HEK293 (cell line): ENCODE data around the gene PAF1.
A peak's percentile ranks its signal among the peaks of the same experiment; 100 is the strongest.

Experiments used
- GFI1B ChIP-seq: fragments of 450-650 bp; formaldehyde crosslinking; IDR thresholded peaks from 2 replicates; pipeline ENCODE4 v1.5.1; 2016; ENCODE audit warnings: missing biosample characterization, missing genetic modification characterization
- GLI2 ChIP-seq: fragments of 450-650 bp; formaldehyde crosslinking; IDR thresholded peaks from 2 replicates; pipeline ENCODE4; 2017; ENCODE audit warnings: missing biosample characterization, missing genetic modification characterization, low read depth, borderline replicate concordance
- KLF1 ChIP-seq: fragments of 450-650 bp; formaldehyde crosslinking; IDR thresholded peaks from 2 replicates; pipeline ENCODE4 v1.5.1; 2016; ENCODE audit warnings: missing biosample characterization, missing genetic modification characterization
- KLF7 ChIP-seq: fragments of 450-650 bp; formaldehyde crosslinking; IDR thresholded peaks from 2 replicates; pipeline ENCODE4 v1.5.1; 2016; ENCODE audit warnings: missing biosample characterization, missing genetic modification characterization, borderline replicate concordance
- MEIS1 ChIP-seq: sonication (generic); formaldehyde crosslinking; IDR thresholded peaks from 2 replicates; pipeline ENCODE4 v1.8.1; 2022; ENCODE audit warnings: missing genetic modification reagents, mild to moderate bottlenecking, borderline replicate concordance
- WT1 ChIP-seq: fragments of 450-650 bp; formaldehyde crosslinking; IDR thresholded peaks from 2 replicates; pipeline ENCODE4 v1.5.1; 2016; ENCODE audit warnings: missing biosample characterization, missing genetic modification characterization
- ZBTB1 ChIP-seq: fragments of 450-650 bp; formaldehyde crosslinking; IDR thresholded peaks from 2 replicates; pipeline ENCODE4 v1.5.1; 2016; ENCODE audit warnings: missing biosample characterization, missing genetic modification characterization
- ZBTB7A ChIP-seq: fragments of 450-650 bp; formaldehyde crosslinking; IDR thresholded peaks from 2 replicates; pipeline ENCODE4 v1.5.1; 2016; ENCODE audit warnings: low read depth, missing biosample characterization, missing genetic modification characterization
- ZEB2 ChIP-seq: fragments of 450-650 bp; formaldehyde crosslinking; IDR thresholded peaks from 2 replicates; pipeline ENCODE4 v1.5.1; 2016; ENCODE audit warnings: missing biosample characterization, missing genetic modification characterization
- ZNF16 ChIP-seq: fragments of 450-650 bp; formaldehyde crosslinking; IDR thresholded peaks from 2 replicates; pipeline ENCODE4 v1.5.1; 2016; ENCODE audit warnings: low read depth, missing biosample characterization, missing genetic modification characterization
- ZNF169 ChIP-seq: fragments of 450-650 bp; formaldehyde crosslinking; IDR thresholded peaks from 2 replicates; pipeline ENCODE4 v1.5.1; 2016; ENCODE audit warnings: missing biosample characterization, missing genetic modification characterization
- ZNF214 ChIP-seq: fragments of 450-650 bp; formaldehyde crosslinking; IDR thresholded peaks from 2 replicates; pipeline ENCODE4 v1.5.1; 2017; ENCODE audit warnings: missing biosample characterization, mild to moderate bottlenecking, missing genetic modification characterization, borderline replicate concordance
- ZNF24 ChIP-seq: fragments of 450-650 bp; formaldehyde crosslinking; IDR thresholded peaks from 2 replicates; pipeline ENCODE4 v1.5.1; 2016; ENCODE audit warnings: missing biosample characterization, missing genetic modification characterization
- ZNF311 ChIP-seq: fragments of 450-650 bp; formaldehyde crosslinking; IDR thresholded peaks from 2 replicates; pipeline ENCODE4 v1.5.1; 2017; ENCODE audit warnings: missing biosample characterization, missing genetic modification characterization, borderline replicate concordance
- ZNF426 ChIP-seq: fragments of 450-650 bp; formaldehyde crosslinking; IDR thresholded peaks from 2 replicates; pipeline ENCODE4 v1.5.1; 2017; ENCODE audit warnings: missing biosample characterization, missing genetic modification characterization, mild to moderate bottlenecking, inconsistent platforms, moderate library complexity
- ZNF433 ChIP-seq: fragments of 450-650 bp; formaldehyde crosslinking; IDR thresholded peaks from 2 replicates; pipeline ENCODE4 v1.5.1; 2016; ENCODE audit warnings: missing biosample characterization, missing genetic modification characterization, low read depth
- ZNF510 ChIP-seq: fragments of 450-650 bp; formaldehyde crosslinking; IDR thresholded peaks from 2 replicates; pipeline ENCODE4 v1.5.1; 2018; ENCODE audit warnings: mild to moderate bottlenecking, missing genetic modification characterization, missing biosample characterization; ENCODE audit not compliant: insufficient replicate concordance
- ZNF514 ChIP-seq: fragments of 450-650 bp; formaldehyde crosslinking; IDR thresholded peaks from 2 replicates; pipeline ENCODE4 v1.5.1; 2016; ENCODE audit warnings: missing biosample characterization, missing genetic modification characterization
- ZNF544 ChIP-seq: fragments of 450-650 bp; formaldehyde crosslinking; IDR thresholded peaks from 2 replicates; pipeline ENCODE4 v1.5.0; 2017; ENCODE audit warnings: missing biosample characterization, missing genetic modification characterization
- ZNF549 ChIP-seq: fragments of 450-650 bp; IDR thresholded peaks from 2 replicates; pipeline ENCODE4 v1.5.1; 2018; ENCODE audit warnings: missing biosample characterization, missing genetic modification characterization, mild to moderate bottlenecking, inconsistent platforms, moderate library complexity
- ZNF664 ChIP-seq: fragments of 450-650 bp; formaldehyde crosslinking; IDR thresholded peaks from 2 replicates; pipeline ENCODE4 v1.5.1; 2016; ENCODE audit warnings: missing biosample characterization, missing genetic modification characterization
- ZNF701 ChIP-seq: fragments of 450-650 bp; formaldehyde crosslinking; IDR thresholded peaks from 2 replicates; pipeline ENCODE4 v1.5.1; 2016; ENCODE audit warnings: missing biosample characterization, missing genetic modification characterization
- ZNF830 ChIP-seq: fragments of 450-650 bp; IDR thresholded peaks from 2 replicates; pipeline ENCODE4 v1.5.0; 2018; ENCODE audit warnings: missing biosample characterization, missing genetic modification characterization, low read depth, mild to moderate bottlenecking, moderate library complexity
- ZNF843 ChIP-seq: fragments of 450-650 bp; formaldehyde crosslinking; IDR thresholded peaks from 2 replicates; pipeline ENCODE4 v1.5.1; 2016; ENCODE audit warnings: missing biosample characterization, missing genetic modification characterization
- TF ChIP-seq, protein P1 (sequence below): fragments of 450-650 bp; formaldehyde crosslinking; IDR thresholded peaks from 2 replicates; pipeline ENCODE4 v1.5.1; 2017; ENCODE audit warnings: missing biosample characterization, missing genetic modification characterization
- TF ChIP-seq, protein P2 (sequence below): fragments of 450-650 bp; formaldehyde crosslinking; IDR thresholded peaks from 2 replicates; pipeline ENCODE4 v1.5.1; 2016; ENCODE audit warnings: missing biosample characterization, missing genetic modification characterization
- TF ChIP-seq, protein P3 (sequence below): IDR thresholded peaks from 2 replicates; pipeline ENCODE4 v1.6.1; 2011; ENCODE audit warnings: mild to moderate bottlenecking, low read depth, low read length, borderline replicate concordance
- TF ChIP-seq, protein P4 (sequence below): fragments of 450-650 bp; formaldehyde crosslinking; IDR thresholded peaks from 2 replicates; pipeline ENCODE4 v1.5.1; 2016; ENCODE audit warnings: missing biosample characterization, missing genetic modification characterization
- TF ChIP-seq, protein P5 (sequence below): fragments of 450-650 bp; formaldehyde crosslinking; IDR thresholded peaks from 2 replicates; pipeline ENCODE4 v1.5.1; 2016; ENCODE audit warnings: missing biosample characterization, missing genetic modification characterization, low read depth
- TF ChIP-seq, protein P6 (sequence below): fragments of 450-650 bp; formaldehyde crosslinking; IDR thresholded peaks from 2 replicates; pipeline ENCODE4 v1.5.1; 2017; ENCODE audit warnings: missing biosample characterization, missing genetic modification characterization
- TF ChIP-seq, protein P7 (sequence below): fragments of 450-650 bp; formaldehyde crosslinking; IDR thresholded peaks from 2 replicates; pipeline ENCODE4 v1.5.1; 2017; ENCODE audit warnings: missing biosample characterization, missing genetic modification characterization

Gene PAF1

DNA sequence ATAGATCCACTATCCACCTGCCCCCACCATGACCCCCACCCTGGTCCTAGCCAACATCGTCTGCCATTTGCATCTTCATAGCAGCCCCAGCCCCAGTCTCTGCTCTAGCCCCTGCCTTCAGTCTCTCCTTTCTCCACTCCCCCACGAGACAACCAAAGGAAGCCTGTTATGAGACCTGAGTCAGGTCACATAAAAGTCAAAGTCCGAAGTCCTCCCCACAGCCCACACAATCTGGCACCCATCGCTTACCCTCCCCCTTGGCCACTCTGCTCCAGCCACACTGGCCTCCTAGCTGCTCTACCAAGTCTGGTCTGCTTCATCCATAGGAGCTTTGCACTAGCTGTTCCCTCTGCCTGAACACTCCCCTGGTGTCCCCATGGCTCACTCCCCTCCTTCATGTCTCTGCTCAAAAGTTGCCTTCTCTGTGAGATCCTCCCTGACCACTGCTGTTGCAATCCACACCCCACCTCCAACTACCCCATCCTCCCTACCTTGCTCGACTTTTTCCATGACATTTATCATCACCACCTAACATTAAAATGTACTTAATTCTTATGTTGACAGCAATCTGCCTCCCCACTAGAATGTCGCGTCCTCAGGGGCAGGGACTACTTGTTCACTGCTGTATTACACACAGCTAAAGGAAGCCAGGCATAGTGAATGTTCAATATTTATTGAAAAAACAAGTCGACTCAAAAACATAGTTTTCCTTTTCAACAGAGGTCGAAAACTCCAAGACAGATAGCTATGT is 20.4 kb upstream of the PAF1 start (continued):
- TF ChIP-seq, protein P1, sequence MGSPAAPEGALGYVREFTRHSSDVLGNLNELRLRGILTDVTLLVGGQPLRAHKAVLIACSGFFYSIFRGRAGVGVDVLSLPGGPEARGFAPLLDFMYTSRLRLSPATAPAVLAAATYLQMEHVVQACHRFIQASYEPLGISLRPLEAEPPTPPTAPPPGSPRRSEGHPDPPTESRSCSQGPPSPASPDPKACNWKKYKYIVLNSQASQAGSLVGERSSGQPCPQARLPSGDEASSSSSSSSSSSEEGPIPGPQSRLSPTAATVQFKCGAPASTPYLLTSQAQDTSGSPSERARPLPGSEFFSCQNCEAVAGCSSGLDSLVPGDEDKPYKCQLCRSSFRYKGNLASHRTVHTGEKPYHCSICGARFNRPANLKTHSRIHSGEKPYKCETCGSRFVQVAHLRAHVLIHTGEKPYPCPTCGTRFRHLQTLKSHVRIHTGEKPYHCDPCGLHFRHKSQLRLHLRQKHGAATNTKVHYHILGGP (tag by site-specific recombination) = no peak
- TF ChIP-seq ZNF549 (tag by site-specific recombination) (no peak), ZNF426 (tag by site-specific recombination) (no peak), GLI2 (tag by site-specific recombination) (no peak), ZNF843 (tag by site-specific recombination) (no peak), ZNF311 (tag by site-specific recombination) (no peak; the same call in 1 of the 2 replicates), WT1 (tag by site-specific recombination) (peak; percentile 84), ZNF214 (tag by site-specific recombination) (no peak), ZNF544 (no peak), ZNF510 (tag by site-specific recombination) (no peak), ZNF433 (tag by site-specific recombination) (no peak), ZEB2 (tag by site-specific recombination) (no peak), GFI1B (no peak), ZNF514 (no peak), ZBTB7A (tag by site-specific recombination) (0 out of 2 replicates have a peak, but pooled peaks have one; percentile 5), ZNF664 (tag by site-specific recombination) (no peak), ZNF169 (tag by site-specific recombination) (no peak; the same call in 1 of the 2 replicates), MEIS1 (CRISPR knock-in tag) (no peak), ZNF16 (no peak), KLF7 (tag by site-specific recombination) (no peak), KLF1 (tag by site-specific recombination) (no peak), ZNF24 (no peak), ZNF701 (tag by site-specific recombination) (no peak), ZBTB1 (no peak), ZNF830 (tag by site-specific recombination) (no peak)
- TF ChIP-seq, protein P2, sequence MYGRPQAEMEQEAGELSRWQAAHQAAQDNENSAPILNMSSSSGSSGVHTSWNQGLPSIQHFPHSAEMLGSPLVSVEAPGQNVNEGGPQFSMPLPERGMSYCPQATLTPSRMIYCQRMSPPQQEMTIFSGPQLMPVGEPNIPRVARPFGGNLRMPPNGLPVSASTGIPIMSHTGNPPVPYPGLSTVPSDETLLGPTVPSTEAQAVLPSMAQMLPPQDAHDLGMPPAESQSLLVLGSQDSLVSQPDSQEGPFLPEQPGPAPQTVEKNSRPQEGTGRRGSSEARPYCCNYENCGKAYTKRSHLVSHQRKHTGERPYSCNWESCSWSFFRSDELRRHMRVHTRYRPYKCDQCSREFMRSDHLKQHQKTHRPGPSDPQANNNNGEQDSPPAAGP = no peak
- TF ChIP-seq, protein P3, sequence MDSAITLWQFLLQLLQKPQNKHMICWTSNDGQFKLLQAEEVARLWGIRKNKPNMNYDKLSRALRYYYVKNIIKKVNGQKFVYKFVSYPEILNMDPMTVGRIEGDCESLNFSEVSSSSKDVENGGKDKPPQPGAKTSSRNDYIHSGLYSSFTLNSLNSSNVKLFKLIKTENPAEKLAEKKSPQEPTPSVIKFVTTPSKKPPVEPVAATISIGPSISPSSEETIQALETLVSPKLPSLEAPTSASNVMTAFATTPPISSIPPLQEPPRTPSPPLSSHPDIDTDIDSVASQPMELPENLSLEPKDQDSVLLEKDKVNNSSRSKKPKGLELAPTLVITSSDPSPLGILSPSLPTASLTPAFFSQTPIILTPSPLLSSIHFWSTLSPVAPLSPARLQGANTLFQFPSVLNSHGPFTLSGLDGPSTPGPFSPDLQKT = no peak
- TF ChIP-seq, protein P4, sequence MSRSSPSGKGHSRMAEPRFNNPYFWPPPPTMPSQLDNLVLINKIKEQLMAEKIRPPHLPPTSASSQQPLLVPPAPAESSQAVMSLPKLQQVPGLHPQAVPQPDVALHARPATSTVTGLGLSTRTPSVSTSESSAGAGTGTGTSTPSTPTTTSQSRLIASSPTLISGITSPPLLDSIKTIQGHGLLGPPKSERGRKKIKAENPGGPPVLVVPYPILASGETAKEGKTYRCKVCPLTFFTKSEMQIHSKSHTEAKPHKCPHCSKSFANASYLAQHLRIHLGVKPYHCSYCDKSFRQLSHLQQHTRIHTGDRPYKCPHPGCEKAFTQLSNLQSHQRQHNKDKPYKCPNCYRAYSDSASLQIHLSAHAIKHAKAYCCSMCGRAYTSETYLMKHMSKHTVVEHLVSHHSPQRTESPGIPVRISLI (tag by site-specific recombination) = no peak
- TF ChIP-seq, protein P5, sequence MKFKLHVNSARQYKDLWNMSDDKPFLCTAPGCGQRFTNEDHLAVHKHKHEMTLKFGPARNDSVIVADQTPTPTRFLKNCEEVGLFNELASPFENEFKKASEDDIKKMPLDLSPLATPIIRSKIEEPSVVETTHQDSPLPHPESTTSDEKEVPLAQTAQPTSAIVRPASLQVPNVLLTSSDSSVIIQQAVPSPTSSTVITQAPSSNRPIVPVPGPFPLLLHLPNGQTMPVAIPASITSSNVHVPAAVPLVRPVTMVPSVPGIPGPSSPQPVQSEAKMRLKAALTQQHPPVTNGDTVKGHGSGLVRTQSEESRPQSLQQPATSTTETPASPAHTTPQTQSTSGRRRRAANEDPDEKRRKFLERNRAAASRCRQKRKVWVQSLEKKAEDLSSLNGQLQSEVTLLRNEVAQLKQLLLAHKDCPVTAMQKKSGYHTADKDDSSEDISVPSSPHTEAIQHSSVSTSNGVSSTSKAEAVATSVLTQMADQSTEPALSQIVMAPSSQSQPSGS (tag by site-specific recombination) = no peak
- TF ChIP-seq, protein P6, sequence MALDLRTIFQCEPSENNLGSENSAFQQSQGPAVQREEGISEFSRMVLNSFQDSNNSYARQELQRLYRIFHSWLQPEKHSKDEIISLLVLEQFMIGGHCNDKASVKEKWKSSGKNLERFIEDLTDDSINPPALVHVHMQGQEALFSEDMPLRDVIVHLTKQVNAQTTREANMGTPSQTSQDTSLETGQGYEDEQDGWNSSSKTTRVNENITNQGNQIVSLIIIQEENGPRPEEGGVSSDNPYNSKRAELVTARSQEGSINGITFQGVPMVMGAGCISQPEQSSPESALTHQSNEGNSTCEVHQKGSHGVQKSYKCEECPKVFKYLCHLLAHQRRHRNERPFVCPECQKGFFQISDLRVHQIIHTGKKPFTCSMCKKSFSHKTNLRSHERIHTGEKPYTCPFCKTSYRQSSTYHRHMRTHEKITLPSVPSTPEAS = no peak
- TF ChIP-seq, protein P7, sequence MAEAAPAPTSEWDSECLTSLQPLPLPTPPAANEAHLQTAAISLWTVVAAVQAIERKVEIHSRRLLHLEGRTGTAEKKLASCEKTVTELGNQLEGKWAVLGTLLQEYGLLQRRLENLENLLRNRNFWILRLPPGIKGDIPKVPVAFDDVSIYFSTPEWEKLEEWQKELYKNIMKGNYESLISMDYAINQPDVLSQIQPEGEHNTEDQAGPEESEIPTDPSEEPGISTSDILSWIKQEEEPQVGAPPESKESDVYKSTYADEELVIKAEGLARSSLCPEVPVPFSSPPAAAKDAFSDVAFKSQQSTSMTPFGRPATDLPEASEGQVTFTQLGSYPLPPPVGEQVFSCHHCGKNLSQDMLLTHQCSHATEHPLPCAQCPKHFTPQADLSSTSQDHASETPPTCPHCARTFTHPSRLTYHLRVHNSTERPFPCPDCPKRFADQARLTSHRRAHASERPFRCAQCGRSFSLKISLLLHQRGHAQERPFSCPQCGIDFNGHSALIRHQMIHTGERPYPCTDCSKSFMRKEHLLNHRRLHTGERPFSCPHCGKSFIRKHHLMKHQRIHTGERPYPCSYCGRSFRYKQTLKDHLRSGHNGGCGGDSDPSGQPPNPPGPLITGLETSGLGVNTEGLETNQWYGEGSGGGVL (tag by site-specific recombination) = no peak
